K562 (cell line): Measurements from ENCODE around the gene COG6. TPM values are rescaled to one million over a fixed set of nuclear protein-coding genes. Genes with fewer than 3 reads are reported as not detected.

Experiments used
- CEBPZ ChIP-seq: fragments of 150-350 bp; IDR thresholded peaks from 2 replicates; pipeline ENCODE4 v1.6.1; 2014; ENCODE audit warnings: low read depth, mild to moderate bottlenecking, low read length, borderline replicate concordance
- DMBX1 ChIP-seq: fragments of 250-450 bp; sonication (Bioruptor Pico); IDR thresholded peaks from 2 replicates; pipeline ENCODE4 v1.8.0; 2022; ENCODE audit warnings: inconsistent platforms, mild to moderate bottlenecking, moderate library complexity, borderline replicate concordance
- ELF2 ChIP-seq: fragments of 250-450 bp; sonication (Bioruptor Pico); IDR thresholded peaks from 2 replicates; pipeline ENCODE4 v1.5.0; 2021; ENCODE audit warnings: mild to moderate bottlenecking
- PRPF4 ChIP-seq: fragments of 200-400 bp; formaldehyde crosslinking; IDR thresholded peaks from one replicate; pipeline ENCODE4 v1.6.1; 2017; ENCODE audit warnings: low read length, low read depth, mild to moderate bottlenecking; ENCODE audit not compliant: insufficient read depth, poor library complexity, severe bottlenecking
- SMAD1 ChIP-seq: fragments of 150-350 bp; IDR thresholded peaks from 2 replicates; pipeline ENCODE4 v1.6.1; 2014; ENCODE audit warnings: low read length, low read depth; ENCODE audit not compliant: partially characterized antibody
- ZNF431 ChIP-seq: sonication (generic); formaldehyde crosslinking; IDR thresholded peaks from 2 replicates; pipeline ENCODE4 v1.8.0; 2022; ENCODE audit warnings: mild to moderate bottlenecking, missing genetic modification reagents
- polyA plus RNA-seq, 8 experiments: library from polyadenylated mRNA; depleted of rRNA in 4 of 8; stranded (reverse) in 5 of 8; unstranded in 3 of 8; fragments of >200 nt; fragmentation: Nextera tagmentation in 2 of 8; fragmentation: Illumina TruSeq in 1 of 8; extraction: Ambion mirVana in 2 of 8; extraction: Trizol in 1 of 8; gene quantifications; 2 replicates each; pipeline versions ENCODE4 v1.2.1 to v1.2.3, GENCODE V29; 2011 to 2014; ENCODE audit warnings: inconsistent platforms in 1 of 8, missing spikeins in 1 of 8
- total RNA-seq, 7 experiments: library from RNA; depleted of rRNA in 6 of 7; stranded (reverse); fragments of >200 nt in 6 of 7; fragmentation: Illumina TruSeq in 2 of 7; extraction: Trizol in 2 of 7; gene quantifications; 2 replicates each; pipeline versions ENCODE4 v1.2.1 to v1.2.3, GENCODE V29; 2011 to 2021; ENCODE audit warnings: low replicate concordance in 1 of 7

Gene COG6
- total and polyA plus RNA-seq, 9 of the 15 experiments (the other 6 are each of a cell fraction or from before 2014, with no cell fraction given): 2.6 to 20.9 (median 9.6) TPM

- TF ChIP-seq ELF2 (no peak), DMBX1 (CRISPR knock-in tag) (no peak), CEBPZ (no peak), ZNF431 (CRISPR knock-in tag) (no peak), SMAD1 (no peak), PRPF4 (no peak)
- TF ChIP-seq, all 486 proteins: peak for 0
These were observed 124.1 kb downstream of the COG6 start (continued) for GRCh38 chr13:39779337-39780265.
